GM21619 (cell line): ENCODE measurements around the gene MEOX2.

Experiments
- ATAC-seq: cut with Tn5 transposase; IDR thresholded peaks from one replicate; pipeline ENCODE4 v1.9.1; 2021; ENCODE audit not compliant: unreplicated experiment

The MEOX2 gene

DNA sequence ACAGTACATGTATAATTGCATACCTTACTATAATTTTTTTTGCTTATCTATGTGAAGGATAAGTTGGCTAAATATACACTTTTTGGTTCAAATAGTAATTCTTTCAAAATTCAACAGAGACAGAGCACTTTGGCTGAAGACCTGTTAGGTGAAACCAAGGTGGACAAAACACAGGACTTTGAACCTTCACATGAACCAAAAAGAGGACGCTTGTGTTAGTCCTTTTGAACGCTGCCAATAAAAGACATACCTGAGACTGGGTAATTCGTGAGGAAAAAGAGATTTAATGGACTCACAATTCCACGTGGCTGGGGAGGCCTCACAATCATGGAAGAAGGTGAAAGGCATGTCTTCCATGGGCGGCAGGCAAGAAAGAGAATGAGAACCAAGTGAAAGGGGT, 120.0 kb downstream of the MEOX2 start:
- no peak for ATAC-seq

DNA sequence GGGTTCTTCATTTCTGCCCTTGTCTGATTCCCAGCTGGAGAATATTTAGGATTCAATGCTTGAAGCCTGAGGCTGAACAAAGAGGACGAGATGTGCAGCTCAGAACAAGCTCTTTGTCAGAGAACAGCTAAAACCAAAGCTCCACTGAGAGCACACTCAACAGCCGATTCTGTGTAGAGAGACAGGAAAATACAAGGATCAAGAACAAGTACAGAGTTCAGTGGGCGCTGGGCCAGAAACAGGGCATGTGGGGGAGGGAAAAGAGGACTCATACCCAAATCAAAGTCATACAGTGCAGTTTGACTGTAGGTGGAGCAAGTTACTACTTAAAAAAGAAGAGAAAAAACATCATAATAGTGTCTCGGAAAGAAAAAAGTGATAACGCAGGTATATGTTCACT, 124.6 kb downstream of the MEOX2 start, which contains the start of gene AGMO:
Gene AGMO (minus strand): TSS at position 181 of the 400 bp plus-strand sequence.
- ATAC-seq = no peak
